ENCODE results near the gene DOCK9.

The DOCK9 gene

GRCh38 chr13:98941536-98941935 is 36.3 kb downstream of the DOCK9 start:
- DNase-seq: no peak

DNA sequence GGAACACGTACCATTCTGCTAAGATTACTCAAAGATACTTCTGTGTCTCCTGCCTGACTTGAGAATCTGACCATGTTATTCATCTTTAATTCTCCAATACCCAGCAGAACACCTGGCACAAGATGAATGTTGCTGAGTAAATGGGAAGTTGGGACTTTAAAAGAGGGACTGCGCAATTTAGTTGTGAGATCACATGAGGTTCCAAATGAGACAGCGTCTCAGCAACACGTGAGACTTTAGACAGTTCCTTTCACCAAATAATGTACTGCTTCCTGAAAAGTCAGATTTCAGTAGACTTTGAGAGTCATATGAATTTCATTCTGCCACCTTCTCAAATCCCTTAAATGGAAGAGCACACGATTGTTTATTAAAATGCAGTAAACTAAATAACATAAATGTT is 36.7 kb downstream of the DOCK9 start:
- no peak for DNase-seq

DNA sequence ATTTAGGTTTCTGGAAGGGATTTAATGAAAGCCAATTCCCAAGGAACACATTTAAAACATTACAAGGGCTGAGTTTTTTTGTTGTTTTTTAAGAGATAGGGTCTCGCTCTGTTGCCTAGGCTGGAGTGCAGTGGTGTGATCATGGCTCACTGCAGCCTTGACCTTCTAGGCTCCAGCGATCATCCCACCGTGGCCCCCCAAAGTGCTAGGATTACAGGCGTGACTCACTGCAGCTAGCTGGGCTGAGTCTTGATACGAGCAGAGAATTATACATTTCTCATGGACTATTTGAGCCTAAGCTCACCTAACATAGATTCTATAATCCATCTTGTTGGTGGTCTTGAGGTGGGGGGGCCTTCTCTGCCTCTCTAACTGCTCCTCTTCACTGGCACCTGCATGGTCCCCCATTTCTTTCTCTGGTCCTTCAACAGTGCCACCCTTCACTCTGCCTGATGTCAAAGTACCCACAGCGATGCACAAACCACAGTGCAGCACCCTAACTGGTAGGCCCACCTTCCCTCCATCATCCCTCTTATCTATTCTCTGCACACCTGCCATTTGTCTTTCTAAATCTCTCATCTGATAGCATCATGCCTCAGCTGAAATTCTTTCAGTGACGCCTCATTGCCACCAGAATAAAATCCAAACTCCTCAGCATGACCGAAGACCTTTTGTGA is 37.4 kb downstream of the DOCK9 start:
- no peak for DNase-seq

DNA sequence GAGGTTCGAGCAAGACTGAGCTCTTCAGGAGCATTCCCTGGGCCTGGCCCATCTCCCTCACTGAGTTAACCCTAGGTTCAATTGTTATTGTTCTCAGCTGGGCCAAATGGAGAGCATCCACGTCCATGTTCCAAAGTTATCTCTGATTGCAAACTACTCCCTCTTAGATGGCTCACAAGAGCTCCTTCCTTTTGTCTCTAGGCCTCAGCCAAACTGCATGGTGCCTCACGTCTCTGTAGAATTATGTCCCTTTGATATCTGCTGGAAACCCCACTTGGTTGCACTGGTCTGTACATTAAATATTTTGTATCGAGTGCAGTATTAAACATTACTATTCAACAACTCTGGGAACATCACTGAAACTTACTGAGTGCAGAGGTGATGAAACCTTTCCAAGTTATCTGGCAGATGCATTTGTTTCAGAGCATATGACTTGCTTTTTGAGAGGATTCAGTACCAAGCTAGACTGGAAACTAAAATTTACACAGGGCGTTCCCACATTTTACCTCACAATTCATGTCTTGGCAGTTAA is 38.1 kb downstream of the DOCK9 start:
- DNase-seq: no peak

- DNase-seq: no peak
Observed at GRCh38 chr13:98938801-98939200, 39.1 kb downstream of the DOCK9 start.

DNA sequence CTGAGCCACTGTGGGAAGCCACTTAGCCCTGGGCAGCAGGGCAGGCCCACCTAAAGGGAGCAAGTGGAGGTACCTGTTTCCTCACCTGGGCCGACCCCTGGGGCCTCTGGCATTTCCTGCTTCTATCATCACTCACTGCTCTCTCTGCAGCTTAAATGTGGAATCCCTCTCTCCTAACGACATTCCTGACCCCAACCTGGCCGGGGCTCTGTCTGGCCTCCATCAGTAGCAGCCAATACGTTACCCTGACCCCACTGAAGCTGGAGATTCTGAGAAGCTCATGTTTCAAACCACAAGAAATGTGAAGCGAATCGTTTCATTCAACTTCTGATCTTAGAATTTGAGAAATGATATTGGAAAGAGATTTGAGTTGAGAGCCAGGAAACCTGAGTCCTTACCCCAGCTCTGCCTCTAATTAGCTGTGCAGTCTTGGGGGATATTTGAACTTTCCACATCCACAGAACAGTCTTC is 39.9 kb downstream of the DOCK9 start:
- no peak for DNase-seq

- no peak for DNase-seq
Observed at GRCh38 chr13:98934243-98934642, 43.6 kb downstream of the DOCK9 start.

DNA sequence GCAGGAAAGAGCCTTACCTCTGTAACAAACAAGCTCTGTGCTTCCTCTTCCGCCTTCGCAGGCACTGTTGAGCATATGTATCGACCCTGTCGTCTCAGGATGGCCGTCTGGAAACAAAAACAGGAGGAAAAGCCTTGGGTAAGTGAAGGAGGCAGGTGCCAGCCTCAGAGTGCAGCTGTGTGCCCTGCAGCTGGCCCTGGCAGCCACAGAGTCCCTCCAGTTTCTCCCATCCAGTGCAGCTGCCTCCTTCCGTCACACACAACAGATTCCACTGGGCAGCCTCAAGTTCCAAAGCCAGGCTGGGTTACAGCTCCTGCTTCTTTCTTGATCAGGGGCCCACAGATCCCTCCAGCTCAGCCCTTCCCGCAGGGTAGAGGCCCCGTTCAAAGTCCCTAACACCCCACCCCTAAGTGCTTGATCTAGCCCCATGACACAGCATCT is 47.7 kb downstream of the DOCK9 start:
- no peak for DNase-seq

DNA sequence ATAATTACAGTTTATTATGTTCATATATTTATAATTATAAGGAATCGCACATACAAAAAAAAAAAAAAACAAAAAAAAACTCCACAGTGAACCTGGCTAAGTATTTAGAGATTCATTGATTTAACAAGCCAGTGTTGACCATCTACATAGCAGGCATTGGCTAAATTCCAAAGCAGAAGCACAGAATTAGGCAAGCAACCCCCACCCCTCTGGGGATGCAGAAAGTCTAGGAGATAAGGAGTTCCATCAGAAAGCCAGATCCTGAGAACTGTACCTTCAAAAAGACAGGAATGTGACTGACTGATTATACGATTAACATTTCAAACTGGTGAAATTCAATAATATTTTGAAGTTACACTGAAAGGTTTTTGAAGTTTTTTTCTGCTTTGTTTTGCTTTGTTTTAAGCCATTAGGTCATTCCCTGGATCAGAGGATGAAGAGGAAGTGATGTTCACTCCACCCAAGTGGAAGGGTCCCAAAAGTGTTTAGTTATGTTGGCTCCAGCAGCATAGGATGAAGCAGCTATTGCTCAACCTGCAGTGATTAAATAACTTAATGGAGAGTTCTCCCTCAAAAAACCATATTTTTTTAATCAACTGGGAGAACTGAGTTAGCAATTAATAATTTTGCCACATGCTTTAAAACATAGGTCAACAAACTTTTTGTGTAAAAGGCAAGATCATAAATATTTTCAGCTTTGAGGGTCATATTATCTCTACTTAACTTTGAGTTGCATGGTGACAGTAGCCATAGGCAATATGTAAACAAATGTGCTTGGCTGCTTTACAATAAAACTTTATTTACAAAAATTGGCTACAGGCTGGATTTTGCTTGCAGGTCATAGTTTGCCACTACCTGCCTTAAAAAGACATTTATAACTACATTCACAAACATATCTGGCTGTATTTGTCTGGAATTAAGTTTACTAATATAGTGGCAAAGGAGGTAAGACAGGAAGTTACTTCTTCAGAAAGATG is 49.6 kb downstream of the DOCK9 start:
- no peak for DNase-seq

DNA sequence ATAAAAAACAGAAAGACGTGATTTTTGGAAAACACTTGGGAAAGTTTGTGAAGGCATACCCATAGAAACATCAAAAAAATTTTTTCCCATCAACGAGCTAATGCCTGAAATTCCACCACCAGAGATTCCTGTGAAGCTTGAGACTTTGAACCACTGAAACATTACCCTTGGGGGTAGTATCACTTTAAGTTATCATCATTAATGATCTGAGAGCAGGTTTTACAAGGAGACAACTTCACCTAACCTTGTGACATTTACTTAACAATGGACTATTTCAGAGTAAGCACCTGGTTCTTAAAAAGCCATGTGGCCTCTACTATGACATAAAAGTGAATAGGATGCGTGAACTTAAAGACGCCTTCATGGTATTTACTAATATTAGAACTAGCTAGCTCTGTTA is 51.9 kb downstream of the DOCK9 start:
- DNase-seq: no peak

- DNase-seq: no peak
Observed at GRCh38 chr13:98923641-98924397, 54.0 kb downstream of the DOCK9 start.

DNA sequence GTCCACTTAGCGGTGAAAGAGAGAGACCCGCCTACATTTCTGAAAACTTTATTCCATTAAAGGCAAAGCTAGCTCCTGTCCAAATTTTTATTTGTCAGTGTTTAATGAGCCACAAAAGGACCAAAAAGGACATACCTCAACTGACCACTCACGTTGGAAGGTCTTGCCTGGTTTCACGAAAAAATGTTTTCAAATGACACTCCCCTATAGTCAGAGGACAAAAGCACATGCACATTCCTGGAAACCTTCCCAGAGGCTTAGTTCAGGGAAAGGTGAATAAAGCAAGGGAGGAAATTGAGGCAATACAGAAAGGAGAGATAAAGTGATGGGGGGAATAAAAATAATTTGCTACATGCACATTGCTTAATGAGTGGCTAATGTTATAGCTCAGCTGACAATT is 55.6 kb downstream of the DOCK9 start:
- no peak for DNase-seq

GRCh38 chr13:98921786-98922185 is 56.1 kb downstream of the DOCK9 start:
- DNase-seq: no peak

GRCh38 chr13:98921015-98921580 is 56.8 kb downstream of the DOCK9 start:
- DNase-seq: no peak

DNA sequence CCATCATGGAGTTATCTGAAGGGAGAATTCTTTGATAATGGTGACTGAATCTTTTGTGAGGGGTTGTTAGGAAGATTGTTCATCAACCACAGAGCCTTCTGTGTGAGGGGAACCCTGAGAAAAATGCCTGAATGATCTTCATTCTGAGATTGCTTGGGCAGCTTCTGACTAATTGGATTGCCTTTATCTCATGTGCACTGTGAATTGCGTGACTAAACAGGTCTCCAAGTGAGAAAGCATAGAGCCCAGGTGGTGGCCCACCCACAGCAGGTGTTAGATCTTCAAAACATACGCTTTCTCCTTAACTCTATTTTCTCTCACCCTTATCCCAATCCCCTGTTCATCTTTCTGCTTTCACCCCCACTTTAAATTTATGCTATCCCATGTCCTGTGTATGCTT is 58.3 kb downstream of the DOCK9 start:
- no peak for DNase-seq

GRCh38 chr13:98918771-98919170 is 59.1 kb downstream of the DOCK9 start:
- DNase-seq: no peak

- DNase-seq: no peak
Observed at GRCh38 chr13:98917116-98917515, 60.7 kb downstream of the DOCK9 start.

GRCh38 chr13:98916403-98916802 is 61.5 kb downstream of the DOCK9 start:
- DNase-seq: no peak

- no peak for DNase-seq
Observed at GRCh38 chr13:98915981-98916380, 61.9 kb downstream of the DOCK9 start.

DNA sequence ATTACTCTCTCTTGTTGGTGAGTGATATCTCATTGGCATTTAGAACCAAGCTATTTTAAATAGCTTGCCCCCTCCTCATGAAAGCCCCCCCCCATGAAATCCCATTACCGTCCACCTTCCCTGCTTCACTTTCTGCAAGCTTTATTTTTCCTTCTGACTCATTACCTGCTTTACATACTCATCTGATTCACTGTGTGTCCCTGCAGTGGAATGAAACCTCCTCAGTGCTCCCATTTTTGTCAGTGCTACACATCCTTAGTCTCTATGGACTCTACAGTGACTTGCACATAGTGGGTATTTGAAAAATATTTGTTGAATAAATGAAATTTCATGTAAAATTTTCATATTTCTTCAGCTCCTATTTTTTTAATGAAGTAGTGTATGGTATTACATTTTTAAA is 62.3 kb downstream of the DOCK9 start:
- no peak for DNase-seq

GRCh38 chr13:98913741-98914140 is 64.1 kb downstream of the DOCK9 start:
- DNase-seq: no peak

DNA sequence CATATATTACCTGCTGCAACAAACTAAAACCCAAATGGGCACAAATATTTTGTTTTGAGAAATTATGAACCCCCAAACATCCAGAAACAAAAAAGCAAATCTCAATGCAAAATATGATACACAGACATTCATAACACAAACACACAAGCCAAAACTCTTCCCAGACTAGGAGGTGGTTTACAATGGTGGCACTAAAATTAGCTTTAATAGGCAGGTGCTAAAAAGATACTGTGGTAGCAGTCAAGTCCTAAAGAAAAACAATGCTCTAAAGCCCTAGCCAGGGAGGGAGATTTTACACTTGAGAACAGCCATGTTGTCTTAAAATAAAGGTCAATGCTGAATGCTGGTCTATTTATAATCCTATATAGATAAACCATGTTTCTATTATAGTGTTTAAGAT is 65.0 kb downstream of the DOCK9 start:
- DNase-seq: no peak

GRCh38 chr13:98910501-98910951 is 67.3 kb downstream of the DOCK9 start:
- DNase-seq: no peak

All from NCI-H345 (cell line).